ENCODE data around the gene DDX51.

DNA sequence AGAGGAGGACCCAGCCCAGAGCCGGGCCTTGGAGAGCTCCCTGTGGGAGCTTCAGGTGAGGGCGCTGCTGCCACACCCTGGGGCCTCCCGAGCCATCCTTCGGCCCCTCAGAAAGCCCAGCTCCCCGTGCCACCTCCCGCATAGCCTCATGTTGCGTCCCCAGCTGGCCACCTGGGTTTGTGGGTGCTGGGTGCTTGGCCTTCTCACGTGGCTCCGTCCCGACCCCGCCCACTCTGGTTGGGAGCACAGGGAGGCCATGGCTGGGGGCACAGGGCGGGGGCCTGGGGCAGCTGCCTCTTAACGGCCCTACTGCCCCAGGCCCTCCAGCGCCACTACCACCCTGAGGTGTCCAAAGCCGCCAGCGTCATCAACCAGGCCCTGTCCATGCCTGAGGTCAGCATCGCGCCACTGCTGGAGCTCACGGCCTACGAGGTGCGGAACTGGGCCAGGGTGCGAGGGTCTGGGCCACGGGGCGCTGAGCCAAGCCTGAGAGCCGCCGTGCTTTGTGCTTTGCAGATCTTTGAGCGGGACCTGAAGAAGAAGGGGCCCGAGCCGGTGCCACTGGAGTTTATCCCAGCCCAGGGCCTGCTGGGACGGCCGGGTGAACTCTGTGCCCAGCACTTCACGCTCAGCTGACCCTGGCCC, 7.8 kb upstream of the DDX51 start:
- TF ChIP-seq, protein P1, sequence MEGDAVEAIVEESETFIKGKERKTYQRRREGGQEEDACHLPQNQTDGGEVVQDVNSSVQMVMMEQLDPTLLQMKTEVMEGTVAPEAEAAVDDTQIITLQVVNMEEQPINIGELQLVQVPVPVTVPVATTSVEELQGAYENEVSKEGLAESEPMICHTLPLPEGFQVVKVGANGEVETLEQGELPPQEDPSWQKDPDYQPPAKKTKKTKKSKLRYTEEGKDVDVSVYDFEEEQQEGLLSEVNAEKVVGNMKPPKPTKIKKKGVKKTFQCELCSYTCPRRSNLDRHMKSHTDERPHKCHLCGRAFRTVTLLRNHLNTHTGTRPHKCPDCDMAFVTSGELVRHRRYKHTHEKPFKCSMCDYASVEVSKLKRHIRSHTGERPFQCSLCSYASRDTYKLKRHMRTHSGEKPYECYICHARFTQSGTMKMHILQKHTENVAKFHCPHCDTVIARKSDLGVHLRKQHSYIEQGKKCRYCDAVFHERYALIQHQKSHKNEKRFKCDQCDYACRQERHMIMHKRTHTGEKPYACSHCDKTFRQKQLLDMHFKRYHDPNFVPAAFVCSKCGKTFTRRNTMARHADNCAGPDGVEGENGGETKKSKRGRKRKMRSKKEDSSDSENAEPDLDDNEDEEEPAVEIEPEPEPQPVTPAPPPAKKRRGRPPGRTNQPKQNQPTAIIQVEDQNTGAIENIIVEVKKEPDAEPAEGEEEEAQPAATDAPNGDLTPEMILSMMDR (IDR thresholded peaks at IDR 0.05): no peak
- no peak for TF ChIP-seq ZFX (IDR thresholded peaks at IDR 0.05; ENCODE audit: borderline replicate concordance)

Data from 22Rv1 (cell line).